DOHH2 (cell line): Measurements from ENCODE around the gene CHPT1.

Source experiments
- CTCF ChIP-seq: fragments of 200-600 bp; sonication (generic); IDR thresholded peaks from one replicate; pipeline ENCODE4 v1.5.1; 2014; ENCODE audit warnings: antibody characterized with exemption, mild to moderate bottlenecking, low read depth, low read length; ENCODE audit not compliant: poor library complexity, severe bottlenecking
- EZH2phosphoT487 ChIP-seq: fragments of 200-600 bp; sonication (generic); IDR thresholded peaks from 2 replicates; pipeline ENCODE4 v1.6.1; 2017; ENCODE audit warnings: borderline replicate concordance, mild to moderate bottlenecking, antibody characterized with exemption, low read length, moderate library complexity, mixed read lengths

GRCh38 chr12:101648195-101648594 lies 49.2 kb upstream of the CHPT1 start:
- TF ChIP-seq CTCF (no peak), EZH2phosphoT487 (no peak)
